H54 (cell line): ENCODE data around the gene HHLA2.

Experiments used
- DNase-seq: peaks from one replicate; pipeline ENCODE4 v3.0.0; 2011; ENCODE audit warnings: low spot score, mixed read lengths; ENCODE audit not compliant: insufficient read length
- FAIRE-seq: peaks from 3 replicates; lab custom pipeline; 2011; peaks lifted over from hg19 to GRCh38; lab: Jason Lieb, UNC
- POLR2A ChIP-seq: IDR thresholded peaks from 2 replicates; pipeline ENCODE4 v1.6.1; 2011; ENCODE audit warnings: low read depth, mild to moderate bottlenecking, low read length

Gene HHLA2

GRCh38 chr3:108381529-108382140 lies 85.3 kb downstream of the HHLA2 start:
- DNase-seq (no peak), FAIRE-seq (no peak)
- no peak for TF ChIP-seq POLR2A

- DNase-seq: no peak
- FAIRE-seq: no peak
- no peak for TF ChIP-seq POLR2A
Measured at GRCh38 chr3:108383306-108383705, 87.0 kb downstream of the HHLA2 start.

- FAIRE-seq: no peak
- DNase-seq: no peak
- TF ChIP-seq POLR2A: no peak
Measured at GRCh38 chr3:108387063-108387462, 90.7 kb downstream of the HHLA2 start.

- FAIRE-seq (no peak), DNase-seq (no peak)
- TF ChIP-seq POLR2A: no peak
Measured at GRCh38 chr3:108388136-108389132, 92.1 kb downstream of the HHLA2 start.

- DNase-seq (no peak), FAIRE-seq (no peak)
- no peak for TF ChIP-seq POLR2A
Measured at GRCh38 chr3:108389372-108389771, 93.0 kb downstream of the HHLA2 start.

GRCh38 chr3:108391917-108392593 lies 95.7 kb downstream of the HHLA2 start:
- DNase-seq: no peak
- FAIRE-seq: no peak
- no peak for TF ChIP-seq POLR2A

- no peak for FAIRE-seq
- DNase-seq: no peak
- no peak for TF ChIP-seq POLR2A
Measured at GRCh38 chr3:108393128-108393900, 97.0 kb downstream of the HHLA2 start.

GRCh38 chr3:108394016-108394415 lies 97.7 kb downstream of the HHLA2 start:
- FAIRE-seq: no peak
- no peak for DNase-seq
- TF ChIP-seq POLR2A: no peak

GRCh38 chr3:108394563-108394962 lies 98.2 kb downstream of the HHLA2 start:
- TF ChIP-seq POLR2A: no peak
- no peak for DNase-seq
- FAIRE-seq: no peak

GRCh38 chr3:108396336-108396735 lies 100.0 kb downstream of the HHLA2 start:
- no peak for DNase-seq
- TF ChIP-seq POLR2A: no peak
- FAIRE-seq: no peak

- DNase-seq: no peak
- FAIRE-seq: no peak
- TF ChIP-seq POLR2A: no peak
Measured at GRCh38 chr3:108398510-108398909, 102.2 kb downstream of the HHLA2 start.

- FAIRE-seq (no peak), DNase-seq (no peak)
- no peak for TF ChIP-seq POLR2A
Measured at GRCh38 chr3:108401836-108402235, 105.5 kb downstream of the HHLA2 start.

- TF ChIP-seq POLR2A: no peak
- no peak for FAIRE-seq
- no peak for DNase-seq
Measured at GRCh38 chr3:108403198-108403597, 106.8 kb downstream of the HHLA2 start.
